Psoas muscle (tissue), 8 donors: ENCODE data around the gene CCDC88C. TPM values are rescaled to one million over a fixed set of nuclear protein-coding genes. Genes with fewer than 3 reads are reported as not detected.

Source experiments
- ATAC-seq, 4 donors: fragments of 200-7000 bp; cut with Tn5 transposase; one replicate each; pipeline ENCODE4 v1.9.1; 2020; ENCODE audit warnings: moderate library complexity in 3 of 4, mild to moderate bottlenecking in 2 of 4
- DNase-seq, 2 donors: peaks; one replicate each; pipeline ENCODE4 v3.0.0-alpha.2; 2020
- H3K27ac ChIP-seq: fragments of 200-600 bp; one replicate; pipeline ENCODE4 v1.8.0; 2022
- H3K27me3 ChIP-seq, 3 donors: fragments of 200-600 bp in 1 of 3; one replicate each; pipeline versions ENCODE4 v1.6.1 to v1.8.0; 2013 to 2022; ENCODE audit warnings: low read length in 2 of 3, mild to moderate bottlenecking in 2 of 3, moderate library complexity in 1 of 3; ENCODE audit not compliant: insufficient read depth in 3 of 3
- H3K36me3 ChIP-seq, 2 donors: fragments of 200-600 bp in 1 of 2; one replicate each; pipeline versions ENCODE4 v1.6.1 to v1.8.0; 2013 to 2022; ENCODE audit warnings: low read depth in 1 of 2, mild to moderate bottlenecking in 1 of 2, moderate library complexity in 1 of 2; ENCODE audit not compliant: insufficient read depth in 1 of 2
- H3K4me1 ChIP-seq: fragments of 200-600 bp; one replicate; pipeline ENCODE4 v1.8.0; 2022
- H3K4me3 ChIP-seq: fragments of 200-600 bp; one replicate; pipeline ENCODE4 v1.8.0; 2022; ENCODE audit warnings: mild to moderate bottlenecking
- H3K9me3 ChIP-seq: fragments of 200-600 bp; one replicate; pipeline ENCODE4 v1.8.0; 2022
- CTCF ChIP-seq: fragments of 200-600 bp; IDR thresholded peaks from one replicate; pipeline ENCODE4 v1.8.0; 2022; ENCODE audit warnings: antibody characterized with exemption
- WGBS, 3 donors: extraction: QIAGEN DNeasy Blood & Tissue Kit; methylation state at CpG; one replicate each; pipeline versions ENCODE4 v1.1.6 to v1.1.7; 2013; 5-methylcytosine and 5-hydroxymethylcytosine counted together
- intact Hi-C, 2 donors: fragments of 100-400 bp; cut with DNase I; formaldehyde crosslinking; loops; one replicate each; pipeline versions ENCODE4 v1.11.0 to v1.14.2; 2022
- polyA plus RNA-seq, 3 donors: library from polyadenylated mRNA; stranded (reverse); fragments of 200-250 nt; gene quantifications; one replicate each; pipeline ENCODE4 v1.2.3, GENCODE V29; 2013
- total RNA-seq, 4 donors: library from RNA; stranded (reverse); fragmentation: NEBNext Ultra II Directional in 2 of 4; extraction: Animal tissue kit (Norgen Biotek cat#: 25700) in 2 of 4; gene quantifications; one replicate each; pipeline versions ENCODE4 v1.2.1 to v1.2.4, GENCODE V29; 2021 to 2023
- donor health status: healthy with polysubstance abuse.
- donor health status: DM: no; HTN: no; CAD: no; lungs with moderate emphysema.
- donor health status: Bipolar disorder and iron deficiency.
- donor health status: healthy.
- donor health status: DM: yes; HTN: yes; CAD: no.
- donor health status: DM: no; HTN: no; CAD: no.
- donor health status: DM: no; HTN: no; CAD: no.
- donor health status: DM: yes; HTN: yes; CAD: no.

CCDC88C gene
- total and polyA plus RNA-seq, 7 donors, result 0.49 to 3.9 (median 2.4) TPM

GRCh38 chr14:91308337-91308736 lies 109.3 kb downstream of the CCDC88C start:
- no peak overlapping the region for H3K4me3 ChIP-seq
- WGBS, 3 donors, result 95 to 97% (median 97%) methylated on average over 8 of the region's 8 CpGs
- ATAC-seq (no peak), DNase-seq (no peak)
- no peak for TF ChIP-seq CTCF
- no peaks in the 10 kb centered on the region for H3K9me3 ChIP-seq
- no peaks in the 10 kb centered on the region for H3K4me1 ChIP-seq
- intact Hi-C loops, result no loop called here
- no peaks in the 10 kb centered on the region for H3K27me3 ChIP-seq
- H3K27ac ChIP-seq, result no peak overlapping the region
- no peaks in the 10 kb centered on the region for H3K36me3 ChIP-seq

- Histone ChIP-seq H3K27me3 (no peaks in the 10 kb centered on the region), H3K4me3 (no peak overlapping the region), H3K4me1 (no peaks in the 10 kb centered on the region), H3K27ac (no peak overlapping the region), H3K36me3 (no peaks in the 10 kb centered on the region), H3K9me3 (no peaks in the 10 kb centered on the region)
- ATAC-seq, result no peak
- no peak for DNase-seq
- TF ChIP-seq CTCF, result no peak
- WGBS, 3 donors, result 90 to 95% (median 92%) methylated on average over 7 of the region's 7 CpGs
- intact Hi-C loops, result no loop called here
Observed at GRCh38 chr14:91307652-91308051, 110.0 kb downstream of the CCDC88C start.

GRCh38 chr14:91307046-91307445 lies 110.6 kb downstream of the CCDC88C start:
- no peaks in the 10 kb centered on the region for H3K4me1 ChIP-seq
- H3K27me3 ChIP-seq, result no peaks in the 10 kb centered on the region
- 95 to 96% (median 95%) methylated on average over 12 of the region's 12 CpGs for WGBS, 3 donors
- no peak for TF ChIP-seq CTCF
- intact Hi-C loops, result no loop called here
- H3K27ac ChIP-seq, result no peak overlapping the region
- no peak overlapping the region for H3K4me3 ChIP-seq
- no peak for ATAC-seq
- no peaks in the 10 kb centered on the region for H3K36me3 ChIP-seq
- no peak for DNase-seq
- no peaks in the 10 kb centered on the region for H3K9me3 ChIP-seq

- intact Hi-C loops, result no loop called here
- no peak for ATAC-seq
- Histone ChIP-seq H3K27me3 (no peaks in the 10 kb centered on the region), H3K36me3 (peaks cover 0 to 2% of the 10 kb centered on the region in 2 donors), H3K9me3 (no peaks in the 10 kb centered on the region), H3K4me3 (no peak overlapping the region), H3K27ac (no peak overlapping the region), H3K4me1 (no peaks in the 10 kb centered on the region)
- no peak for TF ChIP-seq CTCF
- 92 to 100% (median 94%) methylated on average over 3 of the region's 3 CpGs for WGBS, 3 donors
- DNase-seq, result no peak
Observed at GRCh38 chr14:91306547-91306946, 111.1 kb downstream of the CCDC88C start.

- peaks cover 0 to 2% of the 10 kb centered on the region in 2 donors for H3K36me3 ChIP-seq
- TF ChIP-seq CTCF, result no peak
- WGBS, 3 donors, result 85 to 88% (median 86%) methylated on average over 10 of the region's 10 CpGs
- H3K4me3 ChIP-seq, result no peak overlapping the region
- H3K4me1 ChIP-seq, result no peaks in the 10 kb centered on the region
- intact Hi-C loops, result no loop called here
- no peaks in the 10 kb centered on the region for H3K9me3 ChIP-seq
- DNase-seq (no peak), ATAC-seq (no peak)
- no peak overlapping the region for H3K27ac ChIP-seq
- H3K27me3 ChIP-seq, result no peaks in the 10 kb centered on the region
Observed at GRCh38 chr14:91305650-91306431, 111.8 kb downstream of the CCDC88C start.
